WTC11 (cell line): Measurements from ENCODE around the gene PBOV1. TPM values are rescaled to one million over a fixed set of nuclear protein-coding genes. Genes with fewer than 3 reads are reported as not detected.

Experiments used
- ATAC-seq: fragments of 200-7000 bp; cut with Tn5 transposase; 2 replicates; pipeline ENCODE4 v1.10.0; 2021; ENCODE audit warnings: mild to moderate bottlenecking, moderate library complexity
- CTCF ChIA-PET: fragments of 300-600 bp; sonication (Branson Sonifier 250); formaldehyde crosslinking; loops from one replicate; lab custom pipeline; 2021; ENCODE audit warnings: antibody characterized with exemption; lab: Charles Lee
- POLR2A ChIA-PET: fragments of 350-600 bp; sonication (Branson Sonifier 250); formaldehyde crosslinking; loops from one replicate; lab custom pipeline; 2021; ENCODE audit warnings: antibody characterized with exemption; lab: Charles Lee
- DNase-seq: peaks from one replicate; pipeline ENCODE4 v3.0.0; 2021; ENCODE audit warnings: low spot score
- H3K27ac Mint-ChIP-seq: 2 replicates; pipeline ENCODE4 v1.8.0; 2021; ENCODE audit warnings: mixed read lengths
- H3K27me3 Mint-ChIP-seq: 2 replicates; pipeline ENCODE4 v1.8.0; 2021; ENCODE audit warnings: low read depth, mild to moderate bottlenecking, moderate library complexity, mixed read lengths
- H3K36me3 Mint-ChIP-seq: 2 replicates; pipeline ENCODE4 v1.8.0; 2021; ENCODE audit warnings: mixed read lengths
- H3K4me1 Mint-ChIP-seq: 2 replicates; pipeline ENCODE4 v1.8.0; 2022; ENCODE audit warnings: mixed read lengths
- H3K4me3 Mint-ChIP-seq: 2 replicates; pipeline ENCODE4 v1.8.0; 2021; ENCODE audit warnings: mild to moderate bottlenecking, moderate library complexity, mixed read lengths
- H3K9me3 Mint-ChIP-seq: 2 replicates; pipeline ENCODE4 v1.8.0; 2021; ENCODE audit warnings: mixed read lengths
- ATF3 ChIP-seq: sonication (generic); formaldehyde crosslinking; conservative IDR thresholded peaks from 2 replicates; pipeline ENCODE4 v1.8.1; 2022; ENCODE audit warnings: mild to moderate bottlenecking, missing genetic modification reagents
- ATF6 ChIP-seq: sonication (generic); formaldehyde crosslinking; IDR thresholded peaks from 2 replicates; pipeline ENCODE4 v1.8.1; 2023; ENCODE audit warnings: mild to moderate bottlenecking, missing genetic modification reagents
- FOXP1 ChIP-seq: sonication (generic); formaldehyde crosslinking; IDR thresholded peaks from 2 replicates; pipeline ENCODE4 v1.8.0; 2022; ENCODE audit warnings: missing genetic modification reagents, mild to moderate bottlenecking, moderate library complexity, borderline replicate concordance
- PRDM15 ChIP-seq: sonication (generic); formaldehyde crosslinking; IDR thresholded peaks from 2 replicates; pipeline ENCODE4 v1.8.0; 2022; ENCODE audit warnings: missing genetic modification reagents
- RORB ChIP-seq: fragments of 250-450 bp; sonication (Bioruptor Pico); IDR thresholded peaks from 2 replicates; pipeline ENCODE4 v1.9.0; 2021; ENCODE audit warnings: mild to moderate bottlenecking
- ZNF121 ChIP-seq: sonication (generic); formaldehyde crosslinking; IDR thresholded peaks from 2 replicates; pipeline ENCODE4 v1.8.0; 2023; ENCODE audit warnings: missing genetic modification reagents
- ZNF396 ChIP-seq: fragments of 250-450 bp; sonication (Bioruptor Pico); IDR thresholded peaks from 2 replicates; pipeline ENCODE4 v1.8.0; 2021; ENCODE audit warnings: mild to moderate bottlenecking, moderate library complexity, borderline replicate concordance
- total RNA-seq: library from RNA; stranded (reverse); gene quantifications from 3 replicates; pipeline ENCODE4 v1.2.3, GENCODE V29; 2021
- TF ChIP-seq, protein P1 (sequence below): sonication (generic); formaldehyde crosslinking; conservative IDR thresholded peaks from 2 replicates; pipeline ENCODE4 v1.8.1; 2023; ENCODE audit warnings: mild to moderate bottlenecking, low read depth, missing genetic modification reagents, moderate library complexity
- TF ChIP-seq, protein P2 (sequence below): sonication (generic); formaldehyde crosslinking; IDR thresholded peaks from 2 replicates; pipeline ENCODE4 v1.8.1; 2023; ENCODE audit warnings: mild to moderate bottlenecking, moderate library complexity, missing genetic modification reagents
- TF ChIP-seq, protein P3 (sequence below): sonication (generic); formaldehyde crosslinking; IDR thresholded peaks from 2 replicates; pipeline ENCODE4 v1.8.1; 2023; ENCODE audit warnings: mild to moderate bottlenecking, missing genetic modification reagents, borderline replicate concordance
- TF ChIP-seq, protein P4 (sequence below): fragments of 200-600 bp; IDR thresholded peaks from 2 replicates; pipeline ENCODE4 v1.8.0; 2022; ENCODE audit warnings: antibody characterized with exemption

The PBOV1 gene
- total RNA-seq, 1 experiment from 2014 or later, result not detected

- Mint-ChIP-seq H3K27ac (no peak overlapping the region), H3K9me3 (no peaks in the 10 kb centered on the region), H3K27me3 (peaks cover 3% of the 10 kb centered on the region; the same call in 1 of the 2 replicates), H3K4me1 (peaks cover 21% of the 10 kb centered on the region)
- no peak for ATAC-seq
- TF ChIP-seq ZNF121 (no peak), ATF3 (CRISPR knock-in tag) (no peak), PRDM15 (CRISPR knock-in tag) (no peak), ATF6 (CRISPR knock-in tag) (no peak), RORB (CRISPR knock-in tag) (no peak), ZNF396 (CRISPR knock-in tag) (no peak), FOXP1 (no peak)
- TF ChIP-seq, protein P1, sequence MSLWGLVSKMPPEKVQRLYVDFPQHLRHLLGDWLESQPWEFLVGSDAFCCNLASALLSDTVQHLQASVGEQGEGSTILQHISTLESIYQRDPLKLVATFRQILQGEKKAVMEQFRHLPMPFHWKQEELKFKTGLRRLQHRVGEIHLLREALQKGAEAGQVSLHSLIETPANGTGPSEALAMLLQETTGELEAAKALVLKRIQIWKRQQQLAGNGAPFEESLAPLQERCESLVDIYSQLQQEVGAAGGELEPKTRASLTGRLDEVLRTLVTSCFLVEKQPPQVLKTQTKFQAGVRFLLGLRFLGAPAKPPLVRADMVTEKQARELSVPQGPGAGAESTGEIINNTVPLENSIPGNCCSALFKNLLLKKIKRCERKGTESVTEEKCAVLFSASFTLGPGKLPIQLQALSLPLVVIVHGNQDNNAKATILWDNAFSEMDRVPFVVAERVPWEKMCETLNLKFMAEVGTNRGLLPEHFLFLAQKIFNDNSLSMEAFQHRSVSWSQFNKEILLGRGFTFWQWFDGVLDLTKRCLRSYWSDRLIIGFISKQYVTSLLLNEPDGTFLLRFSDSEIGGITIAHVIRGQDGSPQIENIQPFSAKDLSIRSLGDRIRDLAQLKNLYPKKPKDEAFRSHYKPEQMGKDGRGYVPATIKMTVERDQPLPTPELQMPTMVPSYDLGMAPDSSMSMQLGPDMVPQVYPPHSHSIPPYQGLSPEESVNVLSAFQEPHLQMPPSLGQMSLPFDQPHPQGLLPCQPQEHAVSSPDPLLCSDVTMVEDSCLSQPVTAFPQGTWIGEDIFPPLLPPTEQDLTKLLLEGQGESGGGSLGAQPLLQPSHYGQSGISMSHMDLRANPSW, result no peak
- TF ChIP-seq, protein P2, sequence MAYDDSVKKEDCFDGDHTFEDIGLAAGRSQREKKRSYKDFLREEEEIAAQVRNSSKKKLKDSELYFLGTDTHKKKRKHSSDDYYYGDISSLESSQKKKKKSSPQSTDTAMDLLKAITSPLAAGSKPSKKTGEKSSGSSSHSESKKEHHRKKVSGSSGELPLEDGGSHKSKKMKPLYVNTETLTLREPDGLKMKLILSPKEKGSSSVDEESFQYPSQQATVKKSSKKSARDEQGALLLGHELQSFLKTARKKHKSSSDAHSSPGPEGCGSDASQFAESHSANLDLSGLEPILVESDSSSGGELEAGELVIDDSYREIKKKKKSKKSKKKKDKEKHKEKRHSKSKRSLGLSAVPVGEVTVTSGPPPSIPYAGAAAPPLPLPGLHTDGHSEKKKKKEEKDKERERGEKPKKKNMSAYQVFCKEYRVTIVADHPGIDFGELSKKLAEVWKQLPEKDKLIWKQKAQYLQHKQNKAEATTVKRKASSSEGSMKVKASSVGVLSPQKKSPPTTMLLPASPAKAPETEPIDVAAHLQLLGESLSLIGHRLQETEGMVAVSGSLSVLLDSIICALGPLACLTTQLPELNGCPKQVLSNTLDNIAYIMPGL, result no peak
- TF ChIP-seq, protein P3, sequence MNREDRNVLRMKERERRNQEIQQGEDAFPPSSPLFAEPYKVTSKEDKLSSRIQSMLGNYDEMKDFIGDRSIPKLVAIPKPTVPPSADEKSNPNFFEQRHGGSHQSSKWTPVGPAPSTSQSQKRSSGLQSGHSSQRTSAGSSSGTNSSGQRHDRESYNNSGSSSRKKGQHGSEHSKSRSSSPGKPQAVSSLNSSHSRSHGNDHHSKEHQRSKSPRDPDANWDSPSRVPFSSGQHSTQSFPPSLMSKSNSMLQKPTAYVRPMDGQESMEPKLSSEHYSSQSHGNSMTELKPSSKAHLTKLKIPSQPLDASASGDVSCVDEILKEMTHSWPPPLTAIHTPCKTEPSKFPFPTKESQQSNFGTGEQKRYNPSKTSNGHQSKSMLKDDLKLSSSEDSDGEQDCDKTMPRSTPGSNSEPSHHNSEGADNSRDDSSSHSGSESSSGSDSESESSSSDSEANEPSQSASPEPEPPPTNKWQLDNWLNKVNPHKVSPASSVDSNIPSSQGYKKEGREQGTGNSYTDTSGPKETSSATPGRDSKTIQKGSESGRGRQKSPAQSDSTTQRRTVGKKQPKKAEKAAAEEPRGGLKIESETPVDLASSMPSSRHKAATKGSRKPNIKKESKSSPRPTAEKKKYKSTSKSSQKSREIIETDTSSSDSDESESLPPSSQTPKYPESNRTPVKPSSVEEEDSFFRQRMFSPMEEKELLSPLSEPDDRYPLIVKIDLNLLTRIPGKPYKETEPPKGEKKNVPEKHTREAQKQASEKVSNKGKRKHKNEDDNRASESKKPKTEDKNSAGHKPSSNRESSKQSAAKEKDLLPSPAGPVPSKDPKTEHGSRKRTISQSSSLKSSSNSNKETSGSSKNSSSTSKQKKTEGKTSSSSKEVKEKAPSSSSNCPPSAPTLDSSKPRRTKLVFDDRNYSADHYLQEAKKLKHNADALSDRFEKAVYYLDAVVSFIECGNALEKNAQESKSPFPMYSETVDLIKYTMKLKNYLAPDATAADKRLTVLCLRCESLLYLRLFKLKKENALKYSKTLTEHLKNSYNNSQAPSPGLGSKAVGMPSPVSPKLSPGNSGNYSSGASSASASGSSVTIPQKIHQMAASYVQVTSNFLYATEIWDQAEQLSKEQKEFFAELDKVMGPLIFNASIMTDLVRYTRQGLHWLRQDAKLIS (CRISPR knock-in tag), result no peak
- TF ChIP-seq, protein P4, sequence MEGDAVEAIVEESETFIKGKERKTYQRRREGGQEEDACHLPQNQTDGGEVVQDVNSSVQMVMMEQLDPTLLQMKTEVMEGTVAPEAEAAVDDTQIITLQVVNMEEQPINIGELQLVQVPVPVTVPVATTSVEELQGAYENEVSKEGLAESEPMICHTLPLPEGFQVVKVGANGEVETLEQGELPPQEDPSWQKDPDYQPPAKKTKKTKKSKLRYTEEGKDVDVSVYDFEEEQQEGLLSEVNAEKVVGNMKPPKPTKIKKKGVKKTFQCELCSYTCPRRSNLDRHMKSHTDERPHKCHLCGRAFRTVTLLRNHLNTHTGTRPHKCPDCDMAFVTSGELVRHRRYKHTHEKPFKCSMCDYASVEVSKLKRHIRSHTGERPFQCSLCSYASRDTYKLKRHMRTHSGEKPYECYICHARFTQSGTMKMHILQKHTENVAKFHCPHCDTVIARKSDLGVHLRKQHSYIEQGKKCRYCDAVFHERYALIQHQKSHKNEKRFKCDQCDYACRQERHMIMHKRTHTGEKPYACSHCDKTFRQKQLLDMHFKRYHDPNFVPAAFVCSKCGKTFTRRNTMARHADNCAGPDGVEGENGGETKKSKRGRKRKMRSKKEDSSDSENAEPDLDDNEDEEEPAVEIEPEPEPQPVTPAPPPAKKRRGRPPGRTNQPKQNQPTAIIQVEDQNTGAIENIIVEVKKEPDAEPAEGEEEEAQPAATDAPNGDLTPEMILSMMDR, result no peak
- TF ChIP-seq, all 79 proteins: peak for 0
- no peak overlapping the region for H3K4me3 Mint-ChIP-seq
- H3K36me3 Mint-ChIP-seq, result no peaks in the 10 kb centered on the region
- no peak for DNase-seq
- POLR2A ChIA-PET, result interaction anchor here (0.6 kb wide), 1 partner anchor 48 kb away, joined by 5 read pairs; no protein-coding TSS in a partner anchor
- CTCF ChIA-PET, result interaction anchor here (1.2 kb wide), 1 partner anchor 91 kb away, joined by 3 read pairs; no protein-coding TSS in a partner anchor
These were observed 11.4 kb downstream of the PBOV1 start for GRCh38 chr6:138206862-138207261.
